NCI-H748 (cell line): ENCODE results near the gene CAPN2.

Experiments
- DNase-seq: peaks from one replicate; lab custom pipeline; 2025; ENCODE audit not compliant: unreplicated experiment; lab: John Stamatoyannopoulos, UW

CAPN2 gene

DNA sequence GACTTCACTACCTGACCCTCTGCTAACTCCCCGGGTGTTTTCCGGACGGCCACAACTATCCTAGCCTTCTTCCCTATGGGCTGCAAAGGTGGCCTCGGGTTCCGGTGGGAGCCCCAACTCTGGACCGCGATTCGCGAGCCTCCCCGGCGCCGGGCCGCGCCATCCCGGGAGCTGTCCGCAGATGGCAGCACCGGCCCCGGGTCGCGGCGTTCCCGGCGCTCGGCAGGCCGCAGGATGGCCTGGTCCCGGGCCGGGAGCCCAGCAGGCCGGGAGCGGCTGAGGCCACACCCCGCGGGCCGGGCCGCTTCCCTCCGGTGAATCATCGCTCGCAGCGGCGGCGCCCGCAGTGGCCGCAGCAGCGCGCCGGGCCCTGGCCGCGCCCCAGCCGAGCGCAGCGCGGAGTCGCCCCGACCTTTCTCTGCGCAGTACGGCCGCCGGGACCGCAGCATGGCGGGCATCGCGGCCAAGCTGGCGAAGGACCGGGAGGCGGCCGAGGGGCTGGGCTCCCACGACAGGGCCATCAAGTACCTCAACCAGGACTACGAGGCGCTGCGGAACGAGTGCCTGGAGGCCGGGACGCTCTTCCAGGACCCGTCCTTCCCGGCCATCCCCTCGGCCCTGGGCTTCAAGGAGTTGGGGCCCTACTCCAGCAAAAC is at the start of gene CAPN2:
TSS of gene CAPN2 (plus strand) at position 346 of the 656 bp plus-strand sequence. CDS start at position 448, 102 bp downstream.
- peak; percentile 65 for DNase-seq

DNA sequence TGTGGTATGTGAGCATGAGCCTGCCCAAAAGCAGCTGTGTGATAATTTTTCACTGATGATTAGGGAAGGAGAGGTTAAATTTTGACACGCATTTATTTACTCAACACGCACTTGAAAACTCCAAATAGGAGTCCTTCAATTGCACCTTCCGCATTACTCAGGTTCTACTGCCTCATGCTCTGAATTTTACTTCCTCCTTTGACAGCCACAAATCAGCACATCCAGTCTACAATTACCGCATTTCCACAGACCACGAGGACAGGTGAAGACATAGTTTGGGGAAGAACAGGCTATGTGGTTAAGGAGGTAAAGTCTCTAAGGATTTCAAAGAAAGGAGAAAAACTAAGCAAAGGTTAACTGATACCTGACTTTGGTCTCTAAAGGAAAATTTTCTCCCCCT is 49.4 kb upstream of the CAPN2 start:
- DNase-seq, result no peak

DNA sequence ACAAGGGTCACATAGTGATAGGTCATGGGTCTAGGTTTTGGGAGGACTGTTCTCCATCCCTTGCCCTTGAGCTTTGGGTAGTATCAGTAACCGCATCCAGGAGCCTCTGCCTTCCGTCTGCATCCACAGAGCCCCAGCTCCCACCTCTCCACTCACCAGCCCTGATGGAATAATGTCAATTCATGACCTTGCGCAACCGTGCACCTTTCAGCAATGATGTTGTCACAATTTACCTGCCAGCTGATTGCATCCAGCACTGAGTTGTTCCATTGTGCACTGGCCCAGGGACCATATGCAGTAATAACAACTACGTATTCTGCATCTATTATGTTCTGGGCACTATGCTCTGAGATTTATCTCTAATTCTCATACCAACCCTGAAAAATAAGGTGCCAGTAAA is 48.2 kb upstream of the CAPN2 start:
- no peak for DNase-seq

DNA sequence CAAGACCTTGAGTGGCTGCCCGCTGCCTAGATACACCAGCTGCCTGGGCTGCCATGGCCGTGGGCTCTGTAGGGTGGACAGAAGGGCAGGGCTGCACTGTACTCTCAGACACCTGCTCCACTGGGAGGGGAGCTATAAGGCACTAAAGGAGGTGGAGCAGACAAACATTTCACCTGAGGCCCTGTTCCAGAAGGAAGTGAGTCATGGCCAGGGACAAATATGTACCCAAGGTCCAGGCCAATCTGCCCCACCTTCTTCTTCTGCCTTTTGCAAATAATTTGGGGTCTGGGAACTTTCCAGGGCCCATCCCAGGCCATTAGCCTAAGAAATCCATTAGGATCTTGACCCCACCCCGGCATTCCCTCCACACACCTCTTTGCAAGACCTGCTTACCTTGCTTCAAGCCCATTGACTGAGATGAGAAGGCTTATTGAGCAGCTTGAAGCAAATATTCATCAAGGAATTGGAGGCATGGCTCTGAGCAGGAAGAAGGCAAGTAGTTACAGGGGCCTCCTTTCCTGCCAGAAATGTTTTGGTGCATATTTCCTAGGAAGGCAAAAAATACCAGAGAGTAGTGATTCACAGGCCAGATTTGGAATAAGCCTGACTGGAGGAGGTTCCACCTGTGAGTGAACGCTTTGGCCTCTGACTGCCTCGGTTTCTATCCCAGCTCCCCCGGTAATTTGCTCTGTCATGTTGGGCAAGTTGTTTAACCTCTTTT is 46.6 kb upstream of the CAPN2 start, which contains the start of gene CAPN8:
TSS of gene CAPN8 (minus strand) at position 110 of the 721 bp plus-strand sequence. CDS start at position 55, 55 bp downstream.
- no peak for DNase-seq

DNA sequence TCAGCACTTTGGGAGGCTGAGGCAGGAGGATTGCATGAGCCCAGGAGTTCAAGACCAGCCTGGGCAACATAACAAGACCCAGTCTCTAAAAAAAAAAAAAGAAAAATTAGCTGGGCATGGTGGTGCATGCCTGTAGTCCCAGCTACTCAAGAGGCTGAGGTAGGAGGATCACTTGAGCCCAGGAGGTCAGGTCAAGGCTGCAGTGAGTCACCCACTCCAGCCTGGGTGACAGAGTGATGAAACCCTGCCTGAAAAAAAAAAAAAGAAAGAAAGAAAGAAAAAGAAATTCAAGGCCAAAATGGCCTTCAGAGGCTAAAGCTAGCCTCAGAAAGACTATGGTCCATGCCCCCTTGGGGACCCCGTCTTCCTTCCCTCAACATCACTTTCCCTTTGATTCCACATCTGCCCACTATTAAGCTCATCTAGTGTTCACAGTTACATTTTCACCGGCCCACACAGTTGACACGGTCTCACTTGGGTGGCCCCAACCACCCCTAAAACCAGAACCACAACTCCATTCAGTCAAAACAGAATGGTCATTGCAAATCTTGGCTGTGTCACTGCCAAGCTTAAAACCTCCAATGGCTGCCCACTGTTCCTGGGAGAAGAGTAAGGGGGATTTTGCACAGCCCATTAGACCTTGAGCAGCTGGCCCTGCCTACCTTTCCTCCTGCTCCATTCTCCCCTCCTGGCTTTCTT is 44.7 kb upstream of the CAPN2 start:
- no peak for DNase-seq

DNA sequence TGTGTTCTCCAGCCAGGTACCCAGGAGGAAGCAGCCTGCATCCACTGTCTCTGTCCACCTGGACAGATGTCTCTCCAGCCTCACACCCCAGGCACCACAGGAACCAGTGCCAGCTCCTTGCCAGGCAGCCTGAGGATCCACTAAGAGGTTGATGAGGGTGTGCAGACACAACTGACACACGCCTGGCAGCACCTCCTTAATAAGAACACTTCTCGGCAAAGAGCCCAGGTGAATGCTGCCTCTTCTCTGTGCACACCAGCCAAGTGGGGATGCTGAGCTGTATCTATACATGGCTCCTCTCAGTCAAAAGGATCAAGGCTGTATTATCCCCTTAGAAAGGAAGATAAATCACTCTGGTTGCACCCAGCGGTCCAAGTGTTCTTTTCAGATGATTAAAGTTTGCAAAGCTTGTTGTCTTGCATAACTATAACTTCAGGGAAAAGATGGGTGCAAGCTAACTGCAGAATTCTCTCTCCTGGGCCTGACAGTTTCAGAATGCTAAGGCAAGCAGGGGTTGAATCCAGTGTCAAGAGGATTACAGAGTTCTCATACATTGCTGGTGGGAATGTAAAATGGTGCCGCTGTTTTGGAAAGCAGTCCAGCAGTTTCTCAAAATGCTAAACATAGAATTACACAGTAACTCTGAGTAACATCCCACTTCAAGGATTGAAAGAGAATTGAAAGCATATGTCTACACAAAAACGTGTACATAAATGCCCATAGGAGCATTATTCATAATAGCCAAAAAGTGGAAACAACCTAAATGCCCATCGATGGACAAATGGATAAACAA is 43.1 kb upstream of the CAPN2 start:
- no peak for DNase-seq

DNA sequence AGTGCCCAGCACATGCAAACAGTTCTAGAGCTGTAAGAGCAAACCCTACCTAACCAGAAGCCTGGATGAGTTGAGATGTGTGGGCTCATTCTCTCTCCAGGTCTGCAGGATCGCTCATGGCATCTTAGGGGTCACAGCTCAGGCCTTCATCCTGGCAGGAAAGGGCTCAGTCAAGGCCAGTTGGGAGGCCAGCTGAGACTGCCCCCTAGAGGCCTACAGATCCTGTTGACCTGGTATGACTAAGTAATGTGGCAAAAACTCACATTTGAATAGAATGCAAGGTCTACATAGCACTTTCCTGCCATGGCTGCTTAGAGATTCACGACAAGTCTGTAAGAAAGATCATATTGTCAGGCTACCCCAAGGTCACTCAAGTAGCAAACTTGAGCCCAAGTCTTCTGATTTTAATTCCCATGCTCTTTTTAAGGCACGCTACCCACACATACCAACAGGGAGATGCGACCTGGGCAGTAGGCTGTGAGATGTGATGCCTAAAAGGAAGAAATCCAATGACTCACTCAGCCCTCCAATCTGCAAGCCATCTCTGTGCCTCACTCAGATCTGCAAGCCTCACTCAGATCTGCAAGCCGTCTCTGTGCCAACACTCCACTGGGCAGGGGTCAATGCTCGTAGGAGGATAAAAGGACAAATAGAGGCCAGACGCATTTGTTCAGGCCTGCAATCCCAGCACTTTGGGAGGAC is 41.7 kb upstream of the CAPN2 start:
- peak; percentile 40 for DNase-seq

DNA sequence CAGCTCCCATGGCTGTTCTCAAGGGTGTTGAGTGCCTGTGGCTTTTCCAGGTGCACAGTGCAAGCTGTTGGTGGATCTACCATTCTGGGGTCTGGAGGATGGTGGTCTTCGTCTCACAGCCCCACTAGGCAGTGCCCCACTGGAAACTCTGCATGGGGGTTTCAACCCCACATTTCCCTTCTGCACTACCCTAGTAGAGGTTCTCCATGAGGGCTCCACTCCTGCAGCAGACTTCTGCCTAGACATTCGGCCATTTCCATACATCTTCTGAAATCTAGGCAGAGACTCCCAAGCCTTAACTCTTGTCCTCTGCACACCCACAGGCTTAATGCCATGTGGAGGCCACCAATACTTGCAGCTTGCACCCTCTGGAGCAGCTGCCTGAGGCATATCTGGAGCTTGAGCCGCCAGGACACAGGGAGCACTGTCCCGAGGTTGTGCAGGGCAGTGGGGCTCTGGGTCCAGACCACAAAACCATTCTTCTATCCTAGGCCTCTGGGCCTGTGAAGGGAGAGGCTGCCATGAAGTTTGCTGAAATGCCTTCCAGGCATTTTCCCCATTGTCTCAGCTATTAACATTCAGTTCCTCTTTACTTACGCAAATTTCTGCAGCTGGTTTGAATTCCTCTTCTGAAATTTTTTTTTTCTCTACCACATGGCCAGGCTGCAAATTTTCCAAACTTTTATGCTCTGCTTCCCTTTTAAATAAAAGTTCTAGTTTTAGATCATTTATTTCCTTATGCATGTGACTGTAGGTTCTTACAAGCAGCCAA is 38.0 kb upstream of the CAPN2 start:
- DNase-seq, result no peak

DNA sequence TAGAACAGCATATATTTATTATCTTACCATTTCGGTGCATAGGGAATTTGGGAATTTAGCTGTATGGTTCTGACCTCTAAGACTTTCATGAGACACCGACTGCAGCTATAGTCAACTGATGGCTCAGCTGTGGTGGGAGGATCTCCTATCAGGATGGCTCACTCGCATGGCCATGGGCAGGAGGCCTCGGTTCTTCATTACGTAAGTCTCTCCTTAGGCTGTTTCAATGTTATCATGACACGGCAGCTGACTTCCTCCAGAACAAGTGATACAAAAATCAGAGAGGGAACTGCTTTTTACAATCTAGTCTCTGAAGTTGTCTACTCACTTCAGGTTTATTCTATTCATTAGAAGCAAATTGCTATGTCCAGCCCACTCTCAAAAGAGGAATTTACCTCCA is 33.5 kb upstream of the CAPN2 start:
- no peak for DNase-seq

DNA sequence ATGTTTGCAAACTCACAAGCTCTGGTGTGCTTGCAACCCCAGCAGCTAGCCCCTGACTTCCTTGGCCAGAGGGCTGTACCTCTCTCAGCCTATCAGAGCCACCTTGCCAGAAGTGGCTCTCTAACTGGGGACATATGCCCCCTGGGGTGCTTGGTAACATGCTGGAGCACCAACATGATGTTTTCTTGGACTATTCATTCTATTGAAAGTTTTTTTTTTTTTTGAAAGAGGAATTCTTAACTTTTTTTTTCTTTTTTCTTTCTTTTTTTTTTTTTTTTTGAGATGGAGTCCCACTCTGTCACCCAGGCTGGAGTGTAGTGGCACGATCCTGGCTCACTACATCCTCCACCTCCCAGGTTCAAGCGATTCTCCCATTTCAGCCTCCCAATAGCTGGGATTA is 32.2 kb upstream of the CAPN2 start:
- no peak for DNase-seq

DNA sequence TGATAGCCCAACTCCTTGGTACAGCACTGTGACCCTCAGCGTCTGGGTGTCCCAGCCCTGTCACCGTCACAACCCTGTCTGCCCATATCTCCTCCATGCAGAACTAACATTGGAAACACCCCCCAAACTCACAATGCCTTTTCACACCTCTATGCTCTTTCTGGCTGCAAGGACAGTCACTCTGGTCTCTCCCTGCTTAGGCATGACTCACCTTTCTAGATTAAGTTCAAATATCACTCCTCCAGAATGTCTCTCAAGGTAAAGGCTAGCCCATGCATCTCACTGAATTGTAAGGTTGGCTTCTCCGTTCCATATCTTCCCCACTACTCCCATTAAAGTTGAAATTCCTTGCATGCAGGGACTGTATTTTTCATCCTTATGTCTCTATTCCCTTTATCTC is 29.8 kb upstream of the CAPN2 start:
- DNase-seq, result no peak

DNA sequence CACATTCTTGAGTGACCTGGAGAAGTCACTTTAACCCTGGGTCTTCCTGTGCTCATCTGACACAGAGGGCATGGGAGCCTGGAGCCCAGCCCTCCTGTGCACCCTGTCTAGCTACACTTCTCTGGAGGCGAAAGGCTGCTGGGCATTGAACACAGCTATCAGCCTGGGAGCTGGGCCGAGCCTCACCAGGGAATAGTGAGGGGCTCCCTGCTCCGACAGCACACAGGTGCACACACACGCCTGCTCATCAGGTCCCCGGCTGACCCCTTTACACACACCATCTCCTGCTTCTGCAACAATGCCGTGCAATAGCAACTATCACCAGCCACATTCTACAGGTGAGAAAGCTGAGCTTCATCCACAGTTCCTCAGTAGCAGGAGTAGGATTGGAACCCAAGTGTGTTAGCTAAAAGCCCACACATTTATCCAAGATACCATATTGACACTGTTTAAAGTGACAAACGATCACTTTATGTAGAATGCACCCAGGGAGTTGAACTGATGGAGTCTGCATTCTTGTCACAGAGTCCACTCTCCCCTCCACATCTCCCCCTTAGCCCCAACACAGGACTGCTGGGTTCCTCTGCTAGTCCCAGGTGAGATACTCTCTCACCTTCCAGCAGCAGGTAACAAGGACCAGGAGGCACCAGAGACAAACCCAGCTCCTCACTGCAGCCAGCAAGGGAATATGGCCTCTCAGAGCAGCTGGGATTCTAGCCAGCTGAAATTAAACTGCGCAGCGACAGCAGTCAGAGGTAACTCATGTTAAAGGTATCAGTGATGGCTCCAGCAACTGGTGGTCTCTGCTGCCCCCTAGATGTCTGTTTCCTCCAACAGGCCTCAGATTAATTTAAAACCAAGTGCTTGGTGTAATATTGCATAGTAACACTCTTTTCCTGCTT is 28.5 kb upstream of the CAPN2 start:
- peak; percentile 72 for DNase-seq

DNA sequence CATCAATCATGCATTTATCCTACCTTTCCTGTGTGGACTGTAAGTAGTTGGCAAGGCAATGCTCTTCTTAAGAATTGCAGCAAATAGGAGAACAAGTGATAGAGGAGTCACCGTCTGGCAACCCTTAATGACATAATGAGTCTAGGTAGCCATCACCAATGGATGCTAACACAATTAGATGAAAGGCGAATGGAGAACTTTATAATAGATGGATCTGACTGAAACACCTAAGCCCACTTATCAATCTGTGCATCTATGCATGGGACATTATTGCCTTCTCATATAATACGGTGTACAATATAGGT is 27.9 kb upstream of the CAPN2 start:
- no peak for DNase-seq

DNA sequence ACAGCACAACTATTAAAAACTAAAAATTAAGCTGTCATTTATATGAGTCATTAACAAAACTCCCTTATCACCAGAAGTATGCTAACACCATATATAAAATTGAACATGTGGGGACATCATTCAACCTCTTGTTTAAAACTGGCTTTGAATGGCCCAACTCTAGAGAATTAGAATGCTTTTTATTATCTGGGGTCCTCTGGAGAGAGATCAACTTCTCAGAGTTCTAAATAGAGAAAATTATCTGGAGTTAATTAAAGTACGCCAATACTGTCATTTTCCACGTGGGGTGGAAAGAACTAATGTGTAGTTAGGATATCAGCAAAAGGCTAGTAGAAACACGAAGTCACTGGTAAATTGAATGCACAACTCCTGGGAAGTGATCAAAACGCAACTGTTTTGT is 21.2 kb upstream of the CAPN2 start:
- DNase-seq, result no peak

DNA sequence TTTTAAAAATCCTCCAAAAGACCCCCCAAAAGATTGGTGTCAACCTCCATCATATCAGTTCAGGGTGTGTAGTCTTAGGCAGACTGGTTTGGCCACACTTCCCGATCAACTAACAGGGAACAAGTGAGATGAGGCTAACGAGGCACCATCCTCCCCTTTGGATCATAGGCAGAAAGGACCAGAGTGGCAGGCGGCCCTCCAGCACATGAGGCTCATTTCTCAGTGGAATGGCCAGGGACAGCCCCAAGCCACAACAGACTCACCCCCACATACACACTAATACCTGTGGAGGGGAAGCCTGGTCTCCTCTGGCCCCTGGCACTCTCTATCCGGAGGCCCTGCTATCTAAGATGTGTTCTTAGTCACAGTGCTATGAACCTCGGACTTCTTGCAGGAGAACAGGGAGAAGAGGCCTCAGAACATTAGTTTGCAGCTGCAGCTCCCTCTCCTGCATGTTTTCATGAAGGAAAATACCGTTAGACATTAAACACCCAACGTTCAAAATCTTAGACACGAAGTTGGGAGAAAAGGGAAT is 17.3 kb upstream of the CAPN2 start:
- no peak for DNase-seq

DNA sequence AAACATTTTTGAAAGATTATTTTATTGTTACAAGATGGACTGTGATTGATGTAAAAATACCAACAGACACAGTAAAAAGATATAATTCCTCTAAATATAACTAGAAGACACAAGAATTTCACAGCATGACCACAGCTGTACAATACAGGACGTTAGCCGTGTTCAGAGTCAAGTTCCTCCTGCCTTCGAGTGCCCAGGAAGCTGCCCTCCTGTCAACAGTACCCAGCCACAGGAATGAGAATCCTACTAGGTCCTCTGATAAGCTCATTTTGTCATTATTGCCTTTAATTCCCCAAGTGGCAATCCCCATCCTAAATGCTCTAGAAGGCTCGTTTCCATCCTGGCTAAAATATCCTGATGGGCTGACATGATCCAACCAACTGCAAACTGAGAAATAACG is 16.4 kb upstream of the CAPN2 start:
- DNase-seq, result no peak

DNA sequence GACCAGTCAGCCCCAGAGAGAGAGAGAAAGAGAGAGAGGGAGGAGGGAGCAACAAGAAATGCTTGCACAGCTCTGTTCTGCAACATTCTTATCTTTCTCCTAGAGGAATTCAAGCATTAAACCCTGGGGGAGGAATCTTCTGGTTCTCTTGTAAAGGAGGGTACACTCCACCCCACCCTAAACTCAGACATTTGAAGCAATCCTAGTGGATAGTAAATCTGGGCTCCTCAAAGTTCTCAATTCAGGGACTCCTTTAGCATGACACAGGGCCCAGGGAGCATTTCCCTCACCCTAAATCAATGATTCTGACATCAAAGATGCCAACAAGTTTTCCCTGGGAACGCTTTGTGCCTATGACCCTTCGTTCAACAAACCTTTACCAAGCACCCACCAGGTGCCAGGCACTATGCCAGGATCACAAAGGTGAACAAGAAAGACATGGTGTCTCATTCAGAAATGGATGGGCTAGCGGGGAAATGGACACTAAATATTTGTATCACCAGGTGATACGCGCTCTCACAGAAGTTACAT is 11.9 kb upstream of the CAPN2 start:
- no peak for DNase-seq

DNA sequence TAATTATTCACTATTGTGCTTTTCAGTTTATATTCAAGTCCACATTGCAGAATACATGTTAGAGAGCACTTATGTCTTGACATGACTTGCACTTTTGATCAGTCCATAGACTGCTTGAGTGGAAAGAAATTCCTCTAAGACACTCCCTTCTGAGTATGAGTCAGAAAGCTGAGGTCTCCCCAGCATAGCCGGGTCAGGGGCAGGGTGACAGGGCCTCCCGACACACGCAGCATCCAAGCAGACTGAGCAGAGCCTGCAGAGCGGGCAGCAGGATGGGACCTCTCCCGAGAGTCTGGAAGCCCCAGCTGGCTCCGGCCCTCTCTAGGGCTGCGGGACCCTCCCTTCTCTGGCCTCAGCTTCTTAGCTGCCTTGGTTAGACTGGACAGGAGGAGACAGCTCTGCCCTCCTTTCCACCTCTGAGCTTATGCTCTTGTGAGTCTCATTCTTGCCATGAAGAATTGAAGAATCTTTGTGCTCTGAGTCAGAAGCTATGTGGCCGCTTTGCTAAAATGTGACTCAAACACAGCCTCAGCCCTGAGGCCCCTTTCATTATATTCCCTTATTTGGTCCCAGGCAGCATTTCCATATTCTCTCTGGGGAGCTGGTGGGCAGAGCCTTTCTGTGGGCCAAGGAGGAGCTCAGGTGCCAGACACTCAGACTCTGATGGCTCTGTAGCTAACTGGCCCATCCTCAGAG is 11.2 kb upstream of the CAPN2 start:
- no peak for DNase-seq
